ENCODE measurements around the gene CKMT1B. TPM values are rescaled to one million over a fixed set of nuclear protein-coding genes. Genes with fewer than 3 reads are reported as not detected.
"Not testable (repeated sequence)": the region's sequence is repeated elsewhere in the genome, so short reads cannot be mapped to it uniquely, and the experiment has no call there.

The CKMT1B gene
- polyA plus RNA-seq, result 10 to 100 TPM; 64.6 to 87.6 TPM

DNA sequence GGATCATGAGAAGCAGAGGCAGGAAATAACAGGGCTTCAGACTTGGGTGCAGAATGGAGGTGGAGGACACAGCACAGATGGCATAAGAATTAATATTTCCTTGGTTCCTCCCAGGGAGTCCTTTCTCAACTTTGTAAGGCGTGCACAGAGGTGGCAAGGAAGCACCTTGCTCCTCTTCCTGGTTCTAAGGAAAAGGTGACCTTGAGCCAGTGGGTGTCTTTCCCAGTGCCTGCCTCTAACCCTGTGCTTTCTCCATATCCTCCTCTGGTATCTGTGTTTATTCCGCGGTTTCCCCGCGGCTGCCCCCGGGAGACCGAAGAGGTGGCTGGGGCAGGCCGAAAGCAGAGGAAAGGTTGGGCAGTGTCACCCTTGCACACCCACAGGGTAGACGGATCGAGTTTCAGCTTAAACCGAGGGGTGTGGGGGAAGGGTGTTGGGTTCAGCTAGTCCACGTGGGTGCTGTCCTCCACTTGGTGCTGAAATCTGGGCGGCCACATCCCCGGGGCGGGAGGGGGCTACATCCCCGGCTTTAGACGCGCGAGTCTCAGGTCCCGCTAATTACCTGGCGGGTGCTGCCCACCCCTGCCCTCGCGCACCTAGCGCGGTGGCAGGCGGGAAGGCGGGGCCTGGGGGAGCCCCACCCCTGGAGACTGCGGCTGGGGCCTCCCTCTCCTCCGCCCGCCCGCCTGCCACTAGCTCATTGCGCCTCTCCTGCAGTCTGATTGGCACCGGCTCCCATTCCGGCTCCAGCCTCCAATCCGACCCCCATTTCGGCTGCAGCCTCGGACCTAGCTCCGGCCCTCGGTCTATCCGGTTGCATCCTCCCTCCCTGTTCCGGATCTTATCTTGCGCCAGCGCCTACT is at the start of gene CKMT1B:
CKMT1B (plus strand) TSS at position 700 of the 863 bp plus-strand sequence. CDS start 192 bp downstream, outside the sequence.
- not testable (repeated sequence) for H3K27me3 ChIP-seq (ENCODE audit: control insufficient read depth in 1 of 2, insufficient read depth in 2 of 2, low read length in 2 of 2)
- no CpG with 5 or more reads among the region's 43 CpGs for WGBS, 2 donors

DNA sequence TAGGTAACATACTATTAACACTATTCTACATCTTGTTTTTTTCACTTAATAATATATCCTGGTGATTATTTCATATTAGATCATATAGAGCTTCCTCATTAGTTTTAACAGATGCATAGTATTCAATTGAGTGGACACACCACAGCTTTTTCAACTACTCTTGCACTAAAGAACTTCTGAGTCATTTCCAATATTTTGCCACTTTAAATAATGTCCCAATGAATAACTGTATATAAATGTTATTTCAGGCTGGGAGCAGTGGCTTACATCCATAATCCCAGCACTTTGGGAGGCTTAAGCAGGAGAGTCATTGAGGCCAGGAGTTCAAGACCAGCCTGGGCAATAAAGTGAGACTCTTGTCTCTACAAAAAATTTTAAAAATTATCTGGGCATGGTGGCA is 49.6 kb upstream of the CKMT1B start:
- no peak overlapping the region for H3K27ac ChIP-seq (ENCODE audit: low read depth in 2 of 2, low read length in 1 of 2)
- H3K27me3 ChIP-seq (ENCODE audit: control insufficient read depth in 1 of 2, insufficient read depth in 2 of 2, low read length in 2 of 2), result no peaks in the 10 kb centered on the region
- no peak overlapping the region for H3K4me3 ChIP-seq (ENCODE audit: low read depth in 1 of 2, low read length in 2 of 2)
- no peaks in the 10 kb centered on the region for H3K36me3 ChIP-seq (ENCODE audit: control insufficient read depth in 2 of 2, insufficient read depth in 2 of 2, low read length in 1 of 2)
- H3K9me3 ChIP-seq (ENCODE audit: control insufficient read depth in 2 of 2, insufficient read depth in 1 of 2, low read depth in 1 of 2, low read length in 1 of 2), result no peaks in the 10 kb centered on the region
- no peaks in the 10 kb centered on the region for H3K4me1 ChIP-seq (ENCODE audit: control insufficient read depth in 2 of 2, insufficient read depth in 2 of 2, low read length in 1 of 2)

More for the DNA sequence above, at the start of gene CKMT1B:
- H3K9me3 ChIP-seq (ENCODE audit: control insufficient read depth in 2 of 2, insufficient read depth in 1 of 2, low read depth in 1 of 2, low read length in 1 of 2); H3K36me3 ChIP-seq (ENCODE audit: control insufficient read depth in 2 of 2, insufficient read depth in 2 of 2, low read length in 1 of 2); H3K27ac ChIP-seq (ENCODE audit: low read depth in 2 of 2, low read length in 1 of 2); H3K4me1 ChIP-seq (ENCODE audit: control insufficient read depth in 2 of 2, insufficient read depth in 2 of 2, low read length in 1 of 2); H3K4me3 ChIP-seq (ENCODE audit: low read depth in 1 of 2, low read length in 2 of 2): not testable (repeated sequence)

DNA sequence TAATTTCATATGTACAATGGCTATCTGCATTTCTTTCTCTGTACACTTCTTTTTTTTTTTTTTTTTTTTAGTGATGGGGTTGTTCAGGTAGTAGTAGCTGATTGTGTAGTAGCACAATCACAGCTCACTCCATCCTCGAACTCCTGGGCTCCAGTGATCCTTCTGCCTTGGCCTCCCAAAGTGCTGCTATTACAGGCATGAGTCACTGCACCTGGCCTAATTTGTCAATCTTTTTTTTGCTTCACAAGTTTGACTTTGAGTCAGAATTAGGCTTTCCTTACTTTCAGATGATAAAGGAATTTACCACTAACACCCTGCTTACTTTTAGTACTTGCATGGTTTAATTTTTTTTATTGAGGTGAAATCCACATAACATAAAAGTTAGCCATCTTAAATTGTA is 48.4 kb upstream of the CKMT1B start:
- 86 to 87% methylated on average over 1 of the region's 1 CpG for WGBS, 2 donors
- Histone ChIP-seq H3K27ac (ENCODE audit: low read depth in 2 of 2, low read length in 1 of 2) (no peak overlapping the region), H3K4me3 (ENCODE audit: low read depth in 1 of 2, low read length in 2 of 2) (no peak overlapping the region), H3K4me1 (ENCODE audit: control insufficient read depth in 2 of 2, insufficient read depth in 2 of 2, low read length in 1 of 2) (no peaks in the 10 kb centered on the region), H3K36me3 (ENCODE audit: control insufficient read depth in 2 of 2, insufficient read depth in 2 of 2, low read length in 1 of 2) (no peaks in the 10 kb centered on the region), H3K9me3 (ENCODE audit: control insufficient read depth in 2 of 2, insufficient read depth in 1 of 2, low read depth in 1 of 2, low read length in 1 of 2) (no peaks in the 10 kb centered on the region), H3K27me3 (ENCODE audit: control insufficient read depth in 1 of 2, insufficient read depth in 2 of 2, low read length in 2 of 2) (no peaks in the 10 kb centered on the region)

DNA sequence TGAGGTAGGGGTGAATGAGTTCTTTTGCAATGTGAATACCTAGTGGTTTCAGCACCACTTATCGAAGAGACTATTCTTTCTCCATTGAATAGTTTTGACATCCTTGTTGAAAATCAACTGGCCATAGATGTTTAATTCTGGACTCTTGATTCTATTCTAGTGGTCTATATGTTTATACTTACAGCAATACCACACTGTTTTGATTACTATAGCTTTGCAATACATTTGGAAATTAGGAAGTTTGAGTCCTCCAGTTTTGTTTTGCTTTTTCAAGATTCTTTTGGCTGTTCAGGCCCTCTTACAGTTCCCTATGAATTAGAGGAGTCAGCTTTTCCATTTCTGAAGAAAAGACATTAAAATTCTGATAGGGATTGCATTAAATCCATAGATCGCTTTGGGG is 46.3 kb upstream of the CKMT1B start:
- no peaks in the 10 kb centered on the region for H3K9me3 ChIP-seq (ENCODE audit: control insufficient read depth in 2 of 2, insufficient read depth in 1 of 2, low read depth in 1 of 2, low read length in 1 of 2)
- 99 to 100% methylated on average over 2 of the region's 2 CpGs for WGBS, 2 donors

DNA sequence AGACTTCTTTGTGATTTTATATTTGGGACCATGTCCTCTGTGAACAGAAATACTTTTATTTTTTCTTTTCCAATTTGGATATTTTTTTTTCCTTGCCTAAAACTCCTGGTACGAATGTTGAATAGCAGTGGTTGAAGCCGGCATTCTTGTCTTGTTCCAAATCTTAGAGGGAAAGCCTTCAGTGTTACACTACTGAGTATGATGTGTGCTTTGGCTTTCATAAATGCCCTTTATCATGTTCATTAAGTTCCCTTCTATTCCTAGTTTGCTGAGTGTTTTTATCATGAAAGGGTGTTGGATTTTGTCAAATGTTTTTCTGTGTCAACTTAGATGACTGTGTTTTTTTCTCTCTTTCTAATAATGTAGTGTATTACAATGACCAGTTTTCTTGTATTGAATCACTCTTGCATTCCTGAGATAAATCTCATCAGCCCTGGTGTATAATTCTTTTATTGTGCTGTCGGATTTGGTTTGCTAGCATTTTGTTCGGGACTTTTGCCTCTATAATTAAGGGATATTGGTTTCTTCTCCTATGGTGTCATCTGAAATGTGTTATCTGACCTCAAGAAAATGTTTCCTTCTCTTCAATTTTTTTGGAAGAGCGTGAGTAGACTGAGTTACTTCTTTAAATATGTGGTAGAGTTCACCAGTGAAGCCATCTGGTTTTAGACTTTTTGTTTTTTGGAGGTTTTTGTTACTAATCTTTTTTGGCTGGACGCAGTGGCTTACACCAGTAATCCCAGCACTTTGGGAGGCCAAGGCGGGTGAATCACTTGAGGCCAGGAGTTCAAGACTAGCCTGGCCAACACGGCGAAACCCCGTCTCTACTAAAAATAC is 43.1 kb upstream of the CKMT1B start:
- H3K27ac ChIP-seq (ENCODE audit: low read depth in 2 of 2, low read length in 1 of 2), result no peak overlapping the region
- no peak overlapping the region for H3K4me3 ChIP-seq (ENCODE audit: low read depth in 1 of 2, low read length in 2 of 2)
- no peaks in the 10 kb centered on the region for H3K36me3 ChIP-seq (ENCODE audit: control insufficient read depth in 2 of 2, insufficient read depth in 2 of 2, low read length in 1 of 2)
- WGBS, 2 donors, result 78 to 80% methylated on average over 10 of the region's 10 CpGs
- no peaks in the 10 kb centered on the region for H3K4me1 ChIP-seq (ENCODE audit: control insufficient read depth in 2 of 2, insufficient read depth in 2 of 2, low read length in 1 of 2)
- no peaks in the 10 kb centered on the region for H3K9me3 ChIP-seq (ENCODE audit: control insufficient read depth in 2 of 2, insufficient read depth in 1 of 2, low read depth in 1 of 2, low read length in 1 of 2)
- H3K27me3 ChIP-seq (ENCODE audit: control insufficient read depth in 1 of 2, insufficient read depth in 2 of 2, low read length in 2 of 2), result no peaks in the 10 kb centered on the region

More for the DNA sequence above, 46.3 kb upstream of the CKMT1B start:
- Histone ChIP-seq H3K36me3 (ENCODE audit: control insufficient read depth in 2 of 2, insufficient read depth in 2 of 2, low read length in 1 of 2) (no peaks in the 10 kb centered on the region), H3K27ac (ENCODE audit: low read depth in 2 of 2, low read length in 1 of 2) (no peak overlapping the region), H3K27me3 (ENCODE audit: control insufficient read depth in 1 of 2, insufficient read depth in 2 of 2, low read length in 2 of 2) (no peaks in the 10 kb centered on the region), H3K4me3 (ENCODE audit: low read depth in 1 of 2, low read length in 2 of 2) (no peak overlapping the region), H3K4me1 (ENCODE audit: control insufficient read depth in 2 of 2, insufficient read depth in 2 of 2, low read length in 1 of 2) (no peaks in the 10 kb centered on the region)

DNA sequence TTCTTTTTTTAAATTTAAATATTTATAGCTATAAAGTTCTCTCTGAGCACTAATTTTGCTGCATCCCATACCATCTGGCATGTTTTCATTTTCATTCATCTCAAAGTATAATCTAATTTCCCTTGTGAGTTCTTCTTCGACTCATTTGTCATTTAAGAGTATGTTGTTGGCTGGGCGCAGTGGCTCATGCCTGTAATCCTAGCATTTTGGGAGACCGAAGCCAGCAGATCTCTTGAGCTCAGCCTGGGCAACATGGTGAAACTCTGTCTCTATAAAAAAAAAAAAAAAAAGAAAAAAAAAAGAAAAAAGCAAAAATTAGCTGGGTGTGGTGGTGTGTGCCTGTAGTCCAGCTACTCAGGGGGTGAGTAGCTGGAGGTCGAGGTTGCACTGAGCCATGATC is 41.6 kb upstream of the CKMT1B start:
- 94 to 96% methylated on average over 4 of the region's 4 CpGs for WGBS, 2 donors
- no peaks in the 10 kb centered on the region for H3K36me3 ChIP-seq (ENCODE audit: control insufficient read depth in 2 of 2, insufficient read depth in 2 of 2, low read length in 1 of 2)

DNA sequence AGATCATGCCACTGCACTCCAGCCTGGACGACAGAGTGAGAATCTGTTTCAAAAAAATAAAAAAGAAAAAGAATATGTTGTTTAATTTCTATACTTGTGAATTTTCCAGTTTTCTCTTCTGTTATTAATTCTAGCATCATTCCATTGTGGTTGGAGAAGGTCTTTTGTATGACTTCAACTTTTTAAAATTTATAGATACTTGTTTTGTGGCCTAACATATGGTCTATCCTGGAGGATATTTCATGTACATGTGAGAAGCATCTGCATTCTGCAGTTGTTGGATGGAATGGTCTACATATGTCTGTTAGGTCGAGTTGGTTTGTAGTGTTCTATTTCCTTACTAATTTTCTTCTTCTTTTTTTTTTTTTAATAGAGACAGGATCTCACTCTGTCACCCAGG is 40.8 kb upstream of the CKMT1B start:
- 74 to 75% methylated on average over 2 of the region's 2 CpGs for WGBS, 2 donors

More for the DNA sequence above, 41.6 kb upstream of the CKMT1B start:
- Histone ChIP-seq H3K4me3 (ENCODE audit: low read depth in 1 of 2, low read length in 2 of 2) (no peak overlapping the region), H3K27ac (ENCODE audit: low read depth in 2 of 2, low read length in 1 of 2) (no peak overlapping the region), H3K9me3 (ENCODE audit: control insufficient read depth in 2 of 2, insufficient read depth in 1 of 2, low read depth in 1 of 2, low read length in 1 of 2) (no peaks in the 10 kb centered on the region), H3K4me1 (ENCODE audit: control insufficient read depth in 2 of 2, insufficient read depth in 2 of 2, low read length in 1 of 2) (no peaks in the 10 kb centered on the region), H3K27me3 (ENCODE audit: control insufficient read depth in 1 of 2, insufficient read depth in 2 of 2, low read length in 2 of 2) (no peaks in the 10 kb centered on the region)

DNA sequence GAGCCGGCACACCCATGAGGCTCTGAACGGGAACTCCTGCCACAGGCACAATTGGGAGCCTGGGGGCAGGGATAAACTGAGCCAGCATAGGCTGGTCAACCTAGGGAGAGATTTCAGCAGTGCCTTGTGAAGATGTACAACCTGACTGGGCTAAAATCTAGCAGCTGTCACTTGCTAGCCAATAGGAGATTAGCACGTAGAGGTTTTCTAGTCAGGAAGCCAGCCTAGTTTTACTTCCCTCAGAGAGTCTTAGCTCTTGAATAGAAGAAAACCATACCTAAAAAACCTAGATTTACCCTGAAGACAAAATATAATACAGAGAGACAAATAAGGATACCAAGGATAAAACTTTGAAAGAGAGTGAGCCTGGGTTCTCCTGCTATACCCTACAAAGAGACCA is 31.1 kb upstream of the CKMT1B start:
- not testable (repeated sequence) for H3K36me3 ChIP-seq (ENCODE audit: control insufficient read depth in 2 of 2, insufficient read depth in 2 of 2, low read length in 1 of 2); H3K27me3 ChIP-seq (ENCODE audit: control insufficient read depth in 1 of 2, insufficient read depth in 2 of 2, low read length in 2 of 2); H3K9me3 ChIP-seq (ENCODE audit: control insufficient read depth in 2 of 2, insufficient read depth in 1 of 2, low read depth in 1 of 2, low read length in 1 of 2); H3K4me3 ChIP-seq (ENCODE audit: low read depth in 1 of 2, low read length in 2 of 2); H3K27ac ChIP-seq (ENCODE audit: low read depth in 2 of 2, low read length in 1 of 2); H3K4me1 ChIP-seq (ENCODE audit: control insufficient read depth in 2 of 2, insufficient read depth in 2 of 2, low read length in 1 of 2)
- 77 to 92% methylated on average over 2 of the region's 3 CpGs for WGBS, 2 donors

More for the DNA sequence above, 40.8 kb upstream of the CKMT1B start:
- Histone ChIP-seq H3K4me1 (ENCODE audit: control insufficient read depth in 2 of 2, insufficient read depth in 2 of 2, low read length in 1 of 2) (no peaks in the 10 kb centered on the region), H3K27ac (ENCODE audit: low read depth in 2 of 2, low read length in 1 of 2) (no peak overlapping the region), H3K4me3 (ENCODE audit: low read depth in 1 of 2, low read length in 2 of 2) (no peak overlapping the region), H3K27me3 (ENCODE audit: control insufficient read depth in 1 of 2, insufficient read depth in 2 of 2, low read length in 2 of 2) (no peaks in the 10 kb centered on the region), H3K36me3 (ENCODE audit: control insufficient read depth in 2 of 2, insufficient read depth in 2 of 2, low read length in 1 of 2) (no peaks in the 10 kb centered on the region), H3K9me3 (ENCODE audit: control insufficient read depth in 2 of 2, insufficient read depth in 1 of 2, low read depth in 1 of 2, low read length in 1 of 2) (no peaks in the 10 kb centered on the region)

DNA sequence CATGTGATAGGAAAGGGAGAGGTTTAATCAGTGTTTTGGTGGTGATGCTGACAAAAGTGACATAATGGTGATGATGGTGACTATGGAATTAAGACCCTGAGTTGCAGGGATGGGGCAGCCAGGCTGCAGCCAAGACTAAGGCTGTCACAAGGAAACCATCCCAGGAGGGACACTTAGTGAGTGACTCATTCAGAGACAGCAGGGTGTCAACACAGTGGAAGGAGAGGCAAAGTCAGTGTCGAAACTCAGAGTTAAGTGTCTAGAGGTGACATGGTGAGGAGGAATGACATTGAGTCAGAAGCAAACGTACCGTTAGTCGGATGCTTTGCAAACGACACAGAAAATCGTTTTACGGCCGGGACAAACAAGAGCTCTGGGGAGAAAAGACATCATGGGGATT is 30.0 kb upstream of the CKMT1B start:
- H3K9me3 ChIP-seq (ENCODE audit: control insufficient read depth in 2 of 2, insufficient read depth in 1 of 2, low read depth in 1 of 2, low read length in 1 of 2); H3K27ac ChIP-seq (ENCODE audit: low read depth in 2 of 2, low read length in 1 of 2); H3K4me3 ChIP-seq (ENCODE audit: low read depth in 1 of 2, low read length in 2 of 2); H3K27me3 ChIP-seq (ENCODE audit: control insufficient read depth in 1 of 2, insufficient read depth in 2 of 2, low read length in 2 of 2); H3K36me3 ChIP-seq (ENCODE audit: control insufficient read depth in 2 of 2, insufficient read depth in 2 of 2, low read length in 1 of 2); H3K4me1 ChIP-seq (ENCODE audit: control insufficient read depth in 2 of 2, insufficient read depth in 2 of 2, low read length in 1 of 2): not testable (repeated sequence)
- WGBS, 2 donors, result no CpG with 5 or more reads among the region's 8 CpGs
